HG03558 (cell line): ENCODE data around the gene SLC39A9.
"Not testable (repeated sequence)": the region's sequence is repeated elsewhere in the genome, so short reads cannot be mapped to it uniquely, and the experiment has no call there.

Experiments used
- ATAC-seq: cut with Tn5 transposase; IDR thresholded peaks from one replicate; pipeline ENCODE4 v1.9.1; 2021; ENCODE audit warnings: moderate number of reproducible peaks; ENCODE audit not compliant: unreplicated experiment; ENCODE audit errors: extremely low read depth

SLC39A9 gene

DNA sequence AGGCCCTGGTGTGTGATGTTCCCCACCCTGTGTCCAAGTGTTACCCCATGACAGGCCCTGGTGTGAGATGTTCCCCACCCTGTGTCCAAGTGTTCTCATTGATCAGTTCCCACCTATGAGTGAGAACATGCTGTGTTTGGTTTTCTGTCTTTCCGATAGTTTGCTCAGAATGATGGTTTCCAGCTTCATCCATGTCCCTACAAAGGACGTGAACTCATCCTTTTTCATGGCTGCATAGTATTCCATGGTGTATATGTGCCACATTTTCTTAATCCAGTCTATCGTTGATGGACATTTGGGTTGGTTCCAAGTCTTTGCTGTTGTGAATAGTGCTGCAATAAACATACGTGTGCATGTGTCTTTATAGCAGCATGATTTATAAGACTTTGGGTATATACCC, 17.6 kb downstream of the SLC39A9 start:
- ATAC-seq = not testable (repeated sequence)

DNA sequence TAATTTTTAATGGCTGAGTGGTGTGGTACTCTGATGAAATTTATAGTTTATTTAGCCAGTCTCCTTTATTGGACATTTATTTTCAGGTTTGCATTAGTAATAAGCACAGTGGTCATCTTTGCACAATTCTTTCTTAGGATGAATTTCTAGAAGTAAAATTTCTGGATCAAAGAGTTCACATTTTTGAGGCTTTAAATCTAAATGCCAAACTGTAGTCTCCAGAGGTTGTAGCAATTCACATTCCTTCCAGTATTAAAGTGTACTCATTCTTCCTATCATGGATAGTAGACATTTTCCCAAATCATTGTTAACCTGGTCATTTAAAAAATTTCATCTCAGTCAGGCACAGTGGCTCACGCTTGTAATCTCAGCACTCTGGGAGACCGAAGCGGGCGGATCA, 24.8 kb downstream of the SLC39A9 start:
- ATAC-seq = no peak

DNA sequence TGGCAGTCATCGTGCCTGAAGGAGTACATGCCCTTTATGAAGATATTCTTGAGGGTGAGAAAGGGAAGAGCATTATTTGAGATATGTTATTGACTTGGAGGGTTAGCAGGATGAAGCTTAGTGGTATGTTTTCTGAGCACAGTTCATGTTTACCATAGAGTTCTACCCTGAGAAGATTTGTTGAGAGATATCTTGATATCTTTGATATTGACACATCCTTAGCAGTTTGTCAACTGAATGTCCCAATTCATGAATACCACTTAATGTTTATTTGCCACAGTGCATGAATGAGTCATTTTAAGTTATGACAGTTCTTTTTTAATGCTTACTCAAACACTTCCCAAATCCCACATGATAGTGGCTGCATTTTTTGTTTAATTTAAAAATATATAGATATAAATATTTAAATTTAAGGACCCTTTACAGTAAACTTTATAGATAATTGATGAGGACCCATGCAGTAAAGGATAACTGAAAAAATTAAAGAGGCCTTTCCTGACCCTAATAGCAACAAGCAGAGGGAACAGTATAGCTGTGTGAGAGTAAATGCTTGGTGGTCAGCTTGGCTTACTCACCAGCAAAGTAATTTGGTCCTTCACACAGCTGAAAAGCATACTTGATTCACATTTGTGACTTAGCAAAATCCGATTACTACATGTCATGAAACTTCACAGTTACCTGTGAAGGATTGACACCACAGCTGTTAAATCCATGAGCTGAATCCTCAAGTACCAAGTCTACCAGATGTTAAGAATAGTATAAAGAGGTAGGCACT, 25.8 kb downstream of the SLC39A9 start:
- no peak for ATAC-seq

DNA sequence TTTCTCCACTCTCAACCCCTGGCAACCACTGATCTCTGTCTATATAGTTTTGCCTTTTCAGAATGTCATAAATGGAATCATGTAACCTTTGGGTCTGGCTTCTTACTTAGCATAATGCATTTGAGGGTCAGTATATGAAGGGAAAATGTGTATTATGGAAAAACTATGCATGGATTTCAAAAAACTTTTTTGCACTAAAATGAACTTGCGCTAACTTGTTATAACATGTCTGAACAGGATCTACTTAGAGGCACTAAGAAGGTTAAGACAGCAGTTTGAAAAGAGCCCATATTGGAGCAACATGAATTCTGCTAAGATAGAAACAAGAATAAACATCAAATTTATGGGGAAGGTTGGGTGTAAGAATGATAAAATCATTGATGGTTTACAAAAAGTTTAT, 29.1 kb downstream of the SLC39A9 start:
- ATAC-seq = no peak

DNA sequence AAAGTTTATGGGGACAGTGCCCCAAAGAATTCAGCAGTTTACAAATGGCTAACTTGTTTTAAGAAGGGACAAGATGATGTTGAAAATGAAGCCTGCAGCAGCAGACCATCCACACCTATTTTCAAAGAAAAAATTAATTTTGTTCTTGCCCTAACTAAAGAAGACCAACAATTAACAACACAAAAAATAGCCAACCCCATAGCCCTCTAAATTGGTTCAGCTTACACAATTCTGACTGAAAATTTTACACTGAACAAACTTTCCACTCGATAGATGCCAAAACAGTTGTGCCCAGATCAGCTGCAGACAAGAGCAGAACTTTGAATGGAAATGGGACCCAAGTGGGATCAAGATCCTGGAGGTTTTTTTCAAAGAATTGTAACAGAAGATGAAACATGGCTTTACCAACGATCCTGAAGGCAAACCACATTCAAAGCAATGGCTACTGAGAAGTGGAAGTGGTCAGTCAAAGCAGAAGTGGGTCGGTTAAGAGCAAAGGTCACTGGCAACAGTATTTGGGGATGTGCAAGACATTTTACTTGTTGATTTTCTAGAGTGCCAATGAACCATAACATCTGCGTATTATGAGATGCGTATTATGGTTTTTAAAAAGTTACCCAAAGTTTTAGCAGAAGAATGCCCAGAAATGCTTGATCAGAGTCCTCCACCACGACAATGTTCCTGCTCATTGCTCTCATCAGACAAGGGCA, 30.0 kb downstream of the SLC39A9 start:
- no peak for ATAC-seq

DNA sequence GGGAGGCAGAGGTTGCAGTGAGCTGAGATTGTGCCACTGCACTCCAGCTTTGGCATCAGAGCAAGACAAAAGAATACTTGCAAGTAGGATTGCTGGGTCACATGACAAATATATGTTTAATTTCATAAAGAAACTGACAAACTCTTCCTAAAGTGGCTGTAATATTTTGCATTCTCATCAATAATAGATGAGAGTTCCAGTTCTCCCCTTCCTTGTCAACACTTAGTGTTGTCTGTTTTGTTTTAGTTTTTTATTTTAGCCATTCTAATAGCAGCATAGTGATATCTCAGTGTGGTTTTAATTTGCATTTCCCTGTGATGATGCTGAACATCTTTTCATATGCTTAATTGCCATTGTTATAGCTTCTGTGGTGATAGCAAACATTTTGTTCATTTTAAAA, 31.2 kb downstream of the SLC39A9 start:
- ATAC-seq = no peak

DNA sequence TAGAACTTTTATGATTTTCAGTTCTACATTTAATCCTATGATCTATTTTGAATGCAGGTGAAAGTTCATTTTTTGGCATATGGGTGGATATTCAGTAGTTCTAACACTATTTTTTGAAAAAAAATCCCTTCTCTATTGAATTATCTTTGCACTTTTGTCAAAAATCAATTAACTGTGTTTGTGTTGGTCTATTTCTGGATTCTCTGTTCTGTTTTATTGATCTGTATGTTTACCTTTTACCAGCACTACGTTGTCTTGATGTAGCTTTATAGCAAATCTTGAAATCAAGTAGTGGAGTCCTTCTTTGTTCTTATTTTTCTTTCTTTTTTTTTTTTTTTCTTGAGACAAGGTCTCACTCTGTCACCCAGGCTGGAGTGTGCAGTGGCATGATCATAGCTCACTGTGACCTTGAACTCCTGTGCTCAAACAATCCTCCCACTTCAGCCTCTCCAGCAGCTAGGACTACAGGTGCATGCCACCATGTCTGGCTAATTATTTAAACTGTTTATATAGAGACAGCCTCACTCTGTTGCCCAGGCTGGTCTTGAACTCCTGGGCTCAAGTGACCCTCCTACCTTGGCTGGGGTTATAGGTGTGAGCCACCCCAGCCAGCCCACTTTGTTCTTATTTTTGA, 31.9 kb downstream of the SLC39A9 start:
- ATAC-seq = no peak

DNA sequence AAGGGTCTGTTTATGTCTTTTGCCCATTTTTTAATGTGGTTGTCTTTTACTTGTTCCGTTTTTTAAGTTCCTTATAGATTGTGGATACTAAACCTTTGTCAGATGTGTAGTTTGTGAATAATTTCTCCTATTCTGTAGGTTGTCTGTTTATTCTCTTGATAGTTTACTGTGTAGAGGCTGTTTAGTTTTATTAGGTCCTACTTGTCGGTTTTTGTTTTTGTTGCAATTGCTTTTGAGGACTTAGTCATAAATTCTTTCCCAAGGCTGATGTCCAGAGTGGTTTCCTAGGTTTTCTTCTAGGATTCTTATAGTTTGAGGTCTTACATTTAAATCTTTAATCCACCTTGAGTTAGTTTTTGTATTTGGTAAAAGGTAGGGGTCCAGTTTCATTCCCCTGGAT, 33.9 kb downstream of the SLC39A9 start:
- ATAC-seq = no peak

DNA sequence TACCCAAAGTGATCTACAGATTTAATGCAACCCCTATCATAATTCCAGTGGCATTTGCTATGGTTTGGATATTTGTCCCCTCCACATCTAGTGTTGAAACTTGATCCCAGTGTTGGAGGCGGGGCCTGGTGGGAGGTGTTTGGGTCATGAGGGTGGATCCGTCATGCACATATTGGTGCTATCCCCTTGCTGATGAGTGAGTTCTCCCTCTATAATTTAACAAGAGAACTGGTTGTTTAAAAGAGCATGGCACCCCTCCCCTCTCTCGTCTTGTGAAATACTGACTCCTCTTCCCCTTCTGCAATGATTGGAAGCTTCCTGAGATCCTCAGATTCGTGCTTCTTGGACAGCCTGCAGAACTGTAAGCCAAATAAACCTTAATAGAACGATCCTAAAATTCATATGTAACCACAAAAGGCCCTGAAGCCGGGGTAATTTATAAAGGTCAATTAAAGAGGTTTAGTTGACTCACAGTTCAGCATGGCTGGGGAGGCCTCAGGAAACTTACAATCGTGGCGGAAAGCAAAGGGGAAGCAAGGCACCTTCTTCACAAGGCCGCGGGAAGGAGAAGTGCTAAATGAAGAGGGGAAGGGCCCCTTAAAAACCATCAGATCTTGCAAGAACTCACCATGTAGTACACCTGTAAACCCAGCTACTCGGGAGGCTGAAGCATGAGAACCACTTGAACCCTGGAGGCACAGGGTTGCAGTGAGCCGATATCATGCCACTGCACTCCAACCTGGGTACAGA, 41.2 kb downstream of the SLC39A9 start:
- ATAC-seq = no peak

DNA sequence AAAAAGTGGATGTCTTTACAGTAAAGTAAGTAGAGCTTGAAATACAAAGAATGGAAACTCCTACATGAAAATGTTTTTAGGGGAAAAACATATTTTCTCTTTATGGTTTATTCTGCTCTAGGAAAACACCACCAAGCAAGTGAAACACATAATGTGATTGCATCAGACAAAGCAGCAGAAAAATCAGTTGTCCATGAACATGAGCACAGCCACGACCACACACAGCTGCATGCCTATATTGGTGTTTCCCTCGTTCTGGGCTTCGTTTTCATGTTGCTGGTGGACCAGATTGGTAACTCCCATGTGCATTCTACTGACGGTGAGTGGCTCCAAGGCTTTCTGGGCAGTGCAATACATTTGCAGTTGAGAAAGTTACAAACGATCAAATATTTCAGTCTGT, 43.5 kb downstream of the SLC39A9 start:
- no peak for ATAC-seq

DNA sequence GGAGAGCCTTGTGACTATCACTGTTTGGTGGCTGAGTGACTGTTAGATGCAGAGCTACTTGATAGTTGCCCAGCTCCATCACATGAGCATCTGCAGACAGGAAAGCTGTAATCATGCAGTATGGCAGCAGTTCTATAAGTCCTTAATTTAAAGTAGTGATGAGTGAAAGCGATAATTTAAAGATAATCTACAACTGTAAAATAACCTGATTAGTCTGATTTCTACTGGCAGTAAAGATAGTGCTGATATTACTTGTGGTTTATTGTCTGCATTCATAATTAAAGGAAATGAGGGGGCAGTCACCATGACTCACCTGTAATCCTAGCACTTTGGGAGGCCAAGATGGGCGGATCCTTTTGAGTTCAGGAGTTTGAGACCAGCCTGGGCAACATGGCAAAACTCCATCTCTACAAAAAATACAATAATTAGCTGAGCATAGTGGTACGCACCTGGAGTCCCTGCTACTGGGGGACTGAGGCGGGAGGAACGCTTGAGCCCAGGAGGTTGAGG, 44.9 kb downstream of the SLC39A9 start:
- no peak for ATAC-seq

DNA sequence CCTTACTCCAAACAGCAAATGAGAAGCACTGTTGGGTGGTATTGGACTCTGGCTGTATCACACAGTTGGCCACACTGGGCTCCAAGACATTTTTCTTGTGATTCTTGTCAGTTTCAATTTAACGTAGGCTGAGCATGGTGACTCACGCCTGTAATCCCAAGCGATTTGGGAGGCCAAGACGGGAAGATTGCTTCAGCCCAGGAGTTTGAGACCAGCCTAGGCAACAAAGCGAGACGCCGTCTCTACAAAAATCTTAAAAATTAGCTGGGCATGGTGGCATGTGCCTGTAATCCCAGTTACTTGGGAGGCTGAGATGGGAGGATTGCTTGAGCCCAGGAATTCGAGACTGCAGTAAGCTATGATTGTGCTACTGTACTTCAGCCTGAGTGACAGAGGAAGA, 50.7 kb downstream of the SLC39A9 start:
- ATAC-seq = no peak

DNA sequence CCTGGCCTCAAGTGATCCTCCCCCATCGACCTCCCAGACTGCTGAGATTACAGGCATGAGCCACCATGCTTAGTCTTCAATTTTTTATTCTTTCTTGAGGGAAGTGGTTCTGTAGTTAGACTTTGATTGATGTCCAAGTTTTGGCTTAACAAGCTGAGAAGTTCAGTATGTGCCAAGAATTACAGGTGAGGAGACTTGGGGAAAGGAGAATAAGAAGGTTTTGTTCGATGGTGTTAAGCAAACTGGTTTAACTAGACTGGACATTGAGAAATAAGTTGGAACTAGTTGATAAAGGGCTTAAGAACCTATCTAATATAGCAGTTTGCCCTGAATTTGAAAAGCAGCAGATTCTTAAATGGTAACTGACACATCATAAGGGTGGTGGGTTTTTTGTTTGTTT, 53.4 kb downstream of the SLC39A9 start:
- ATAC-seq = no peak

DNA sequence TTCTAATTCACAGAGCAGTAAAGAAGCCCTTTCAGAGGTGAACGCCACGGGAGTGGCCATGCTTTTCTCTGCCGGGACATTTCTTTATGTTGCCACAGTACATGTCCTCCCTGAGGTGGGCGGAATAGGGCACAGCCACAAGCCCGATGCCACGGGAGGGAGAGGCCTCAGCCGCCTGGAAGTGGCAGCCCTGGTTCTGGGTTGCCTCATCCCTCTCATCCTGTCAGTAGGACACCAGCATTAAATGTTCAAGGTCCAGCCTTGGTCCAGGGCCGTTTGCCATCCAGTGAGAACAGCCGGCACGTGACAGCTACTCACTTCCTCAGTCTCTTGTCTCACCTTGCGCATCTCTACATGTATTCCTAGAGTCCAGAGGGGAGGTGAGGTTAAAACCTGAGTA, 59.9 kb downstream of the SLC39A9 start:
- ATAC-seq = no peak

DNA sequence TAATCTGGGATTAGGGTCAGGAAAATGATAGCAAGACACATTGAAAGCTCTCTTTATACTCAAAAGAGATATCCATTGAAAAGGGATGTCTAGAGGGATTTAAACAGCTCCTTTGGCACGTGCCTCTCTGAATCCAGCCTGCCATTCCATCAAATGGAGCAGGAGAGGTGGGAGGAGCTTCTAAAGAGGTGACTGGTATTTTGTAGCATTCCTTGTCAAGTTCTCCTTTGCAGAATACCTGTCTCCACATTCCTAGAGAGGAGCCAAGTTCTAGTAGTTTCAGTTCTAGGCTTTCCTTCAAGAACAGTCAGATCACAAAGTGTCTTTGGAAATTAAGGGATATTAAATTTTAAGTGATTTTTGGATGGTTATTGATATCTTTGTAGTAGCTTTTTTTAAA, 60.6 kb downstream of the SLC39A9 start:
- ATAC-seq = no peak

DNA sequence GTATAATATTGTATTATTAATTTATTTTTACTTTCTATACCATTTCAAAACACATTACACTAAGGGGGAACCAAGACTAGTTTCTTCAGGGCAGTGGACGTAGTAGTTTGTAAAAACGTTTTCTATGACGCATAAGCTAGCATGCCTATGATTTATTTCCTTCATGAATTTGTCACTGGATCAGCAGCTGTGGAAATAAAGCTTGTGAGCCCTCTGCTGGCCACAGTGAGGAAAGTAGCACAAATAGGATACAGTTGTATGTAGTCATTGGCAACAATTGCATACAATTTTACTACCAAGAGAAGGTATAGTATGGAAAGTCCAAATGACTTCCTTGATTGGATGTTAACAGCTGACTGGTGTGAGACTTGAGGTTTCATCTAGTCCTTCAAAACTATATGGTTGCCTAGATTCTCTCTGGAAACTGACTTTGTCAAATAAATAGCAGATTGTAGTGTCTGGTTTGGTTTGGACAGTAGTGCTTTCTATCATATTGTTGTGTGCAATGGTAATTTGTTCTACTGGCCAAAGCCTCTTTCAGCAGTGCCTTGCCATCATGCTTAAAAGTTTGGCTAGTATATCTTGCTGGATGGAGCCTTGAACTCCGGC, 61.7 kb downstream of the SLC39A9 start:
- ATAC-seq = no peak

DNA sequence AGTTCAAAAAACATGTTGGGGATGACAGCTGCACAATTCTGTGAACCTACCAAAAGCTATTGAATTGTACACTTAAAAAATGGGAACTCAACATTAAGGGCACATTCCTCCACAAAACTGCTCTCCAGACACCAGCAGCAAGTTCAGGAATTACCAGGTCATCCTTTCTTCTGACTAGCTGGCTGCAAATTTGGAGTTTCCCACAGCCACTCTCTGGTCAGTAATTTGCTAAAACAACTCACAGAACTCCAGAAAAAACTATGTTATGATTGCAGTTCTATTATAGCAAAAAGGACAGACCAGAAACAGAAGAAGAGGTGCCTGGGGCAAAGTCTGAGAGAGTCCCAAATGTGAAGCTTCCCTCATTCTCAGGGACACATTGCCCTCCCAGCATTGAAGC, 65.9 kb downstream of the SLC39A9 start:
- no peak for ATAC-seq

DNA sequence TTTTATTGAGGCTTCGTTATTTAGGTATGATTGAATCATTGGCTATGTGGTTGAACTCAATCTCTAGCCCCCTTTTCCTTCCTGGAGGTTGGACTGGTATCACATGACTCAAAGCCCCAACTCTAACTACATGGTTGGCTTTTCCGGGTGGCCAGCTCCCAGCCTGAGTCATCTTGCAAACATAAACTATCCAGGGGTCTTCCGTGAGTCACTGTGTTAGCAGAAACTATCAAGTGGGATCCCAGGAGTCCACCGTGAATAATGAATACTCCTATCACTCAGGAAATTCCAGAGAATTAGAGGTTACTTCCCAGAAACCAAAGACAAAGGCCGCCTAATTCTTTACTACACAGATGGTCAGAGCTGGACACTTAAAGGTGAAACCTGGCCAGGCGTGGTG, 66.3 kb downstream of the SLC39A9 start:
- no peak for ATAC-seq

DNA sequence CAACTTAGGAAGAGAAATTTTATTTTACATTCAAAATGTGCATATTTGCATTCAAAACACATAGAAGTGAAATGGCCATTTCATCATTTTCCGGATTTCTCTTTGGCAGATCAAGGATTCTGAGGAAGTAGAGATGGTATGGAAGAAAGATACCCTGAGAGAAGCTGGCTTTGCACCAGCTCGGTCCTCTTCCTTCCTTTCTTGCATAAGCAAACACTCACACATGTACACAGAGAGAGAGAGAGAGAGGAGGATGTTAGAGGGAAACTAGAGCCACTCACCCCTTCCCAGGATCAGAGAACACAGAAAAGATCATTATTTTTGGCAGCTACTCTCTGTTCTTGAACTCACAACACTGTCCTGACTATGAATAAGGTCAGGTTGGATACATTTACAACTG, 70.5 kb downstream of the SLC39A9 start:
- no peak for ATAC-seq

DNA sequence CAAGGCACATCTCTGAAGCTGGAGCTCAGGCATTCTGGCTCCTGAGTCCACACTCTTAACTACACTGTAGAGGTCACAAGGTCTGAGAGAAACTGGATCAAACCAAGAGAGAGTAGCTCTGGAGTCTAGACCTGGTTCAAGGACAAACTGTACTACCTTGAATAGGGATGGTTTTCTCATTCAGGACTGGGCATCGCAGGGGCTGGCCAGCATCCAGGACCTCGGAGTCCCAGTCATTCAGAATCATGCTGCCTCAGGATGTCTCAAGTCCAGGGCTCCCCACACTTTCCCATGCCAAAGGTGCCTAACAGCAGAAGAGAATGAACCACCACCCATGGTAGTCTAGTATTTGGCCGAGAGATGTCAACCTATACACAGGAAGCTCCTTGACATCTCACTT, 72.9 kb downstream of the SLC39A9 start:
- no peak for ATAC-seq
